ENCODE data around the gene UBE2Z. TPM values are rescaled to one million over a fixed set of nuclear protein-coding genes. Genes with fewer than 3 reads are reported as not detected.
A peak's percentile ranks its signal among the peaks of the same experiment; 100 is the strongest.

UBE2Z gene
- total and polyA plus RNA-seq, 11 donors, result 19.3 to 59.0 (median 41.0) TPM

DNA sequence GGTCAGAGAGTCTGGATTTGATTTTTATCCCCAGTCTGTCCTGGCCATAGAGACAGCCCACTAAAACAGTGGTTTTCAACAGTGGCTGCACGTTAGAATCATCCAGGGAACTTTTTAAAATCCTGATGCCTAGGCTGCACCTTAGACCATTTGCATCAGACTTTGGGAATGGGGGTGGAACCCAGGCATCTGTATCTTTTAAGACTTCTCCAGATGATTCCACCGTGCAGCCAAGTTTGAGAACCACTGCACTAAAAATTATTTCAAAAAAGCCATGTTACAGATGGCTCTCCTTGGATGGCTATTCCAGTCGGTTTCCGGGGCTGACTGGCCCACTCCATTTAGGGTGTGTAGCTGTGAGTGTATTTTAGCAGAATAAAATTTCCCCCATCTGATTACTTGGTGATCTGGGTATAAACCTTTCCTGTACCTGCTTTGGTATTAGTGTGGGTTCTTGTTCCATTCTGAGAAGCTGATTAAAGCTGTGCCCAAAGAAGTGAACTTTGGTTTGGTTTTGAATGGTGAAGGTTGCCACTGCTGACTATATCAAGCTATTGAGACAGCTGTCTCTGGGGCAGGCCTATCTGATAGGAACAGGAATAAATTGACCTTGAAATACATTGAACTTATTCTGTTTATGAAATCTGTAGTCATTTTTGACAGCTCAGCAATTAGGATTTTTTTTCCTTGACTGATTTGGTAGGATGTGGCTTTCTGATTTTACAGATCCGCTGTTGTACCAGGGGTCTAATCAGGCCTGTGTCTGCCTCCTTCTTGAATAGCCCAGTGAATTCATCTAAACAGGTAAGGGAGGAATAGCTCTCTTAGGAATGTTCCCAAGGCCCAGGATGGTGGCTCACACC lies 14.3 kb upstream of the UBE2Z start:
- ATAC-seq (no peak), DNase-seq (no peak)
- Histone ChIP-seq H3K27ac (peak overlapping the region in 10 of 12 donors; percentile 77 to 95 (median 91)), H3K27me3 (no peaks in the 10 kb centered on the region), H3K9me3 (no peaks in the 10 kb centered on the region), H3K4me3 (peak overlapping the region; percentile 56 to 97 (median 80)), H3K4me1 (peaks cover 0 to 34% (median 15%) of the 10 kb centered on the region in 12 donors), H3K36me3 (peaks cover 0 to 45% (median 40%) of the 10 kb centered on the region in 9 donors)
- 47 to 58% (median 52%) methylated on average over 5 of the region's 5 CpGs for WGBS, 4 donors
- TF ChIP-seq POLR2A (IDR thresholded peaks at IDR 0.05), result no peak
- TF ChIP-seq, protein P1, sequence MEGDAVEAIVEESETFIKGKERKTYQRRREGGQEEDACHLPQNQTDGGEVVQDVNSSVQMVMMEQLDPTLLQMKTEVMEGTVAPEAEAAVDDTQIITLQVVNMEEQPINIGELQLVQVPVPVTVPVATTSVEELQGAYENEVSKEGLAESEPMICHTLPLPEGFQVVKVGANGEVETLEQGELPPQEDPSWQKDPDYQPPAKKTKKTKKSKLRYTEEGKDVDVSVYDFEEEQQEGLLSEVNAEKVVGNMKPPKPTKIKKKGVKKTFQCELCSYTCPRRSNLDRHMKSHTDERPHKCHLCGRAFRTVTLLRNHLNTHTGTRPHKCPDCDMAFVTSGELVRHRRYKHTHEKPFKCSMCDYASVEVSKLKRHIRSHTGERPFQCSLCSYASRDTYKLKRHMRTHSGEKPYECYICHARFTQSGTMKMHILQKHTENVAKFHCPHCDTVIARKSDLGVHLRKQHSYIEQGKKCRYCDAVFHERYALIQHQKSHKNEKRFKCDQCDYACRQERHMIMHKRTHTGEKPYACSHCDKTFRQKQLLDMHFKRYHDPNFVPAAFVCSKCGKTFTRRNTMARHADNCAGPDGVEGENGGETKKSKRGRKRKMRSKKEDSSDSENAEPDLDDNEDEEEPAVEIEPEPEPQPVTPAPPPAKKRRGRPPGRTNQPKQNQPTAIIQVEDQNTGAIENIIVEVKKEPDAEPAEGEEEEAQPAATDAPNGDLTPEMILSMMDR (IDR thresholded peaks at IDR 0.05), result no peak
- intact Hi-C loops (cut with DNase I), result loop anchor here in 2 of 10 donors (2.0 to 5.0 kb wide), 3 partner anchors 15 to 138 kb away; partner anchors contain the start of genes SNF8 (in 1 of the 2) and UBE2Z (in 1 of the 2)

DNA sequence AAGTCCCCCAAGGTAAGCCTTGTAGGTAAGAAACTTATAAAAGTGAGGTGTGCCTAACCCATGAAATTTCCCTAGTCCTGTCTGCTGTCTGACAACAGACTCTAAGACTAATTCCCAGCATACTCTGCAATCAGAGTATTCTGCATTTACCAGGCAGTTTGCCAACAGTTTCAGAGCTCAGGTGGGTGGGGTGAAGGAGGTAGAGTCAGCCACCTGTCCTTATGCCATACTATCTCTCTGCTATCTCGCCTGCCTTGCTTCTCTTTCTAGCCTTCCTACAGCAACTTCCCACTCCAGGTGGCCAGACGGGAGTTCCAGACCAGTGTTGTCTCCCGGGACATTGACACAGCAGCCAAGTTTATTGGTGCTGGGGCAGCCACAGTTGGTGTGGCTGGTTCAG lies 13.3 kb upstream of the UBE2Z start:
- intact Hi-C loops (cut with DNase I), result loop anchor here in 2 of 10 donors (5.0 kb wide), 2 partner anchors 47 to 137 kb away; partner anchors contain the start of gene SNF8 (in 1 of the 2)
- TF ChIP-seq POLR2A (IDR thresholded peaks at IDR 0.05), result no peak
- H3K27ac ChIP-seq, result no peak overlapping the region
- 62 to 87% (median 75%) methylated on average over 3 of the region's 3 CpGs for WGBS, 4 donors
- peaks cover 0 to 45% (median 40%) of the 10 kb centered on the region in 9 donors for H3K36me3 ChIP-seq
- ATAC-seq (no peak), DNase-seq (no peak)
- no peaks in the 10 kb centered on the region for H3K9me3 ChIP-seq
- H3K27me3 ChIP-seq, result no peaks in the 10 kb centered on the region
- H3K4me1 ChIP-seq, result peaks cover 0 to 34% (median 15%) of the 10 kb centered on the region in 12 donors
- no peak overlapping the region for H3K4me3 ChIP-seq

DNA sequence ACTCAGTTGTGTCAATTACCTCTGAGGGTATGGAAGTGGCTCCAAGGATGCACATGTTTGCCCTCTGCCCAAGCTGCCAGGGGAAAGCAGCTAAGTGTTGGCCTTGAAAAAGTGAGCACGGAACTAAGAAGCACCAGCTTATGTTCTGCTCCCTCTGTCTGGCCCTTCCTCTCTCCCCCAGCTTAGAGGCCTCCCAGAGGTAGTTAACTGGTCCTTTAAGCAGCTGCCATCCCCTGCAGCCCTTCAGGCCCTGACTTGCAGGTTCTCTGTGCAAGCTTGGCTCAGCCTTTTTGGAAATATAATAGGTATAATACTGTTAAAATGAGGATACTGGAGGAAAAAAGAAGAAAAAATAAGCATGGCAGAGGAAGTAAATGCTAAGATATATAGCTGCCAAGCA lies 7.0 kb upstream of the UBE2Z start:
- intact Hi-C loops (cut with DNase I), result loop anchor here in 1 of 10 donors (10.0 kb wide), 1 partner anchor 134 kb away; no protein-coding TSS in a partner anchor

DNA sequence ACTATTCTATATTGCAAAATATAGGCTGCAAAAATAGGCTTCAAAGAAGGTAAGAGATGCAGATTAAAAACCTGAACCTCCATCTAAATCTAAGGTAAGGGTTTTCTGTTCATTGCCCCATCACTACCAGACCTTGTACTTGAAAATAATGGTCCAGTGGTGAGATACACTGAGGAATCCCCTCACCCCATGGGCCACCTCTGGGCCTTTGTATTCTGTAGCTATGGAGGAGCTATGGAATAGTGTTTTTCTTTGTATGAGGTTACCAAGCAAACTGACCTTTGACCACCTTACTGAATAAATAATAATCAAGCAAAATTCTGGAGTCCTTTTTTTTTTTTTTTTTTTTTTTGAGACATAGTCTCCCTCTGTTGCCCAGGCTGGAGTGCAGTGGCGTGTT lies 4.8 kb upstream of the UBE2Z start:
- no peaks in the 10 kb centered on the region for H3K27me3 ChIP-seq
- WGBS, 4 donors, result 96 to 100% (median 98%) methylated on average over 1 of the region's 1 CpG
- TF ChIP-seq POLR2A (IDR thresholded peaks at IDR 0.05), result no peak
- TF ChIP-seq, protein P1 (IDR thresholded peaks at IDR 0.05), result no peak
- peaks cover 0 to 2% (median 1%) of the 10 kb centered on the region in 9 donors for H3K36me3 ChIP-seq
- H3K9me3 ChIP-seq, result no peaks in the 10 kb centered on the region
- ATAC-seq (no peak), DNase-seq (no peak)
- no peak overlapping the region for H3K27ac ChIP-seq
- H3K4me3 ChIP-seq, result no peak overlapping the region
- peaks cover 0 to 10% (median 6%) of the 10 kb centered on the region in 12 donors for H3K4me1 ChIP-seq
- intact Hi-C loops (cut with DNase I), result loop anchor here in 1 of 10 donors (10.0 kb wide), 1 partner anchor 131 kb away; no protein-coding TSS in a partner anchor

More for the DNA sequence above, 7.0 kb upstream of the UBE2Z start:
- WGBS, 4 donors, result 67 to 86% (median 74%) methylated on average over 1 of the region's 1 CpG
- no peaks in the 10 kb centered on the region for H3K9me3 ChIP-seq
- TF ChIP-seq POLR2A (IDR thresholded peaks at IDR 0.05), result no peak
- TF ChIP-seq, protein P1 (IDR thresholded peaks at IDR 0.05), result no peak
- no peak overlapping the region for H3K4me3 ChIP-seq
- H3K36me3 ChIP-seq, result peaks cover 0 to 24% (median 22%) of the 10 kb centered on the region in 9 donors
- ATAC-seq (no peak), DNase-seq (no peak)
- H3K27ac ChIP-seq, result no peak overlapping the region
- H3K4me1 ChIP-seq, result peaks cover 0 to 3% (median 0%) of the 10 kb centered on the region in 12 donors
- no peaks in the 10 kb centered on the region for H3K27me3 ChIP-seq
